Osteocyte (in vitro differentiated cells): ENCODE data around the gene RNF13. TPM values are rescaled to one million over a fixed set of nuclear protein-coding genes. Genes with fewer than 3 reads are reported as not detected.

Source experiments
- DNase-seq: peaks from one replicate; pipeline ENCODE4 v3.0.0; 2021; ENCODE audit warnings: mixed read lengths; ENCODE audit not compliant: unreplicated experiment; ENCODE audit errors: extremely low spot score
- H3K27ac Mint-ChIP-seq: one replicate; pipeline ENCODE4 v1.8.0; 2021; ENCODE audit warnings: mild to moderate bottlenecking, mixed read lengths; ENCODE audit not compliant: unreplicated experiment
- H3K27me3 Mint-ChIP-seq: one replicate; pipeline ENCODE4 v1.8.0; 2021; ENCODE audit warnings: mixed read lengths; ENCODE audit not compliant: unreplicated experiment
- H3K36me3 Mint-ChIP-seq: one replicate; pipeline ENCODE4 v1.8.0; 2021; ENCODE audit warnings: mixed read lengths; ENCODE audit not compliant: unreplicated experiment
- H3K4me1 Mint-ChIP-seq: one replicate; pipeline ENCODE4 v1.8.0; 2021; ENCODE audit warnings: mixed read lengths; ENCODE audit not compliant: unreplicated experiment
- H3K4me3 Mint-ChIP-seq: one replicate; pipeline ENCODE4 v1.8.0; 2021; ENCODE audit warnings: mild to moderate bottlenecking, moderate library complexity, mixed read lengths; ENCODE audit not compliant: unreplicated experiment
- H3K9me3 Mint-ChIP-seq: one replicate; pipeline ENCODE4 v1.8.0; 2021; ENCODE audit warnings: mixed read lengths; ENCODE audit not compliant: unreplicated experiment
- total RNA-seq: library from RNA; stranded (reverse); gene quantifications from 2 replicates; pipeline ENCODE4 v1.2.1, GENCODE V29; 2021
- TF ChIP-seq, protein P1 (sequence below): fragments of 200-600 bp; sonication (generic); IDR thresholded peaks from 2 replicates; pipeline ENCODE4 v1.5.0; 2021; ENCODE audit warnings: antibody characterized with exemption, mild to moderate bottlenecking, moderate library complexity

The RNF13 gene
- total RNA-seq, 1 donor from 2014 or later: 45.1 TPM

- no peak for DNase-seq
Measured at GRCh38 chr3:149969110-149969939, 156.3 kb downstream of the RNF13 start.

GRCh38 chr3:149969940-149970715 is 157.1 kb downstream of the RNF13 start:
- H3K4me1 Mint-ChIP-seq: peaks cover 60% of the 10 kb centered on the region
- H3K9me3 Mint-ChIP-seq: peaks cover 8% of the 10 kb centered on the region
- H3K27ac Mint-ChIP-seq: peak overlapping the region; percentile 99
- peaks cover 25% of the 10 kb centered on the region for H3K36me3 Mint-ChIP-seq
- H3K27me3 Mint-ChIP-seq: no peaks in the 10 kb centered on the region
- peak; percentile 93 for DNase-seq
- H3K4me3 Mint-ChIP-seq: peak overlapping the region; percentile 94
- TF ChIP-seq, protein P1, sequence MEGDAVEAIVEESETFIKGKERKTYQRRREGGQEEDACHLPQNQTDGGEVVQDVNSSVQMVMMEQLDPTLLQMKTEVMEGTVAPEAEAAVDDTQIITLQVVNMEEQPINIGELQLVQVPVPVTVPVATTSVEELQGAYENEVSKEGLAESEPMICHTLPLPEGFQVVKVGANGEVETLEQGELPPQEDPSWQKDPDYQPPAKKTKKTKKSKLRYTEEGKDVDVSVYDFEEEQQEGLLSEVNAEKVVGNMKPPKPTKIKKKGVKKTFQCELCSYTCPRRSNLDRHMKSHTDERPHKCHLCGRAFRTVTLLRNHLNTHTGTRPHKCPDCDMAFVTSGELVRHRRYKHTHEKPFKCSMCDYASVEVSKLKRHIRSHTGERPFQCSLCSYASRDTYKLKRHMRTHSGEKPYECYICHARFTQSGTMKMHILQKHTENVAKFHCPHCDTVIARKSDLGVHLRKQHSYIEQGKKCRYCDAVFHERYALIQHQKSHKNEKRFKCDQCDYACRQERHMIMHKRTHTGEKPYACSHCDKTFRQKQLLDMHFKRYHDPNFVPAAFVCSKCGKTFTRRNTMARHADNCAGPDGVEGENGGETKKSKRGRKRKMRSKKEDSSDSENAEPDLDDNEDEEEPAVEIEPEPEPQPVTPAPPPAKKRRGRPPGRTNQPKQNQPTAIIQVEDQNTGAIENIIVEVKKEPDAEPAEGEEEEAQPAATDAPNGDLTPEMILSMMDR: no peak

More at GRCh38 chr3:149969110-149969939, 156.3 kb downstream of the RNF13 start:
- peaks cover 1% of the 10 kb centered on the region for H3K9me3 Mint-ChIP-seq
- H3K4me1 Mint-ChIP-seq: peaks cover 60% of the 10 kb centered on the region
- peak overlapping the region; percentile 99 for H3K27ac Mint-ChIP-seq
- H3K27me3 Mint-ChIP-seq: no peaks in the 10 kb centered on the region
- H3K36me3 Mint-ChIP-seq: peaks cover 23% of the 10 kb centered on the region
- H3K4me3 Mint-ChIP-seq: peak overlapping the region; percentile 94
- TF ChIP-seq, protein P1: peak; percentile 34

DNA sequence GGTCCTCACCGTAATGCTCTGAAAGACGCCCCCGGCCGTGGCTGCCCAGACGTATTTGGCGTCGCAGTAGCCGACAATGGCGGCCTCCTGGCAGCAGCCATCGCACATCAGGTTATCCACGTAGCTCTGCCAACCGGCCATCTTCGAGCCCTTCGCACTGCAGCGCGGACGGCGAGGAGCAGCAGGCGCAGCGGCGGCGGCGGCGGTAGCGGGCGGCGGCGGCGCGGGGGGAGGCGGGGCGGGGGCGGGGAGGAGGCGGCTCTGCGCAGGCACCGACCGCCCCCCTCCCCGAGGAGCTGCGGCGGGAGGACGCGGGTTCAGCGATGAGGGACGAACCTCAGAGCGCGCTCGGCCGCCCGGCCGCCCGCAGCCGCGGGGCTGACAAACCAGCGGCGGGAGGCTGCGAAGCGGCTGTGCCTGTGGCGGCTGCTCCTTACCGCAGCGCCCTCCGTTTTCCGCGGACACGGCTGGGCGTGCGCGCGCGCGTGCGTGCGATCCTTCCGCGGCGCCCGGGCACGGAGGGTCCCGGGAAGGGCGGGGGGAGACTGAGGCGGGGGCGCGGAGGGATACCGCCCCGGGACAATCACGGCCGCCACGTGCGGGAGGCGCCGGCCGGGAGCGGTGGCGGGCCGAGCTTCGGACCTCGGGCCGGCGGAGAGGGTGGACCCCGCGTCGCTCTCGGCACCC is 157.8 kb downstream of the RNF13 start, which contains the start of gene PFN2:
PFN2 (minus strand) TSS at position 180 of the 687 bp plus-strand sequence; CDS start at position 141, 39 bp downstream.
- Mint-ChIP-seq H3K27ac (peak within 1 kb of the TSS; percentile 99), H3K36me3 (peaks cover 22% of the 10 kb centered on the region), H3K4me1 (peaks cover 60% of the 10 kb centered on the region), H3K9me3 (peaks cover 8% of the 10 kb centered on the region), H3K4me3 (peak within 1 kb of the TSS; percentile 94), H3K27me3 (no peaks in the 10 kb centered on the region)
- peak; percentile 92 for DNase-seq
- TF ChIP-seq, protein P1: no peak

DNA sequence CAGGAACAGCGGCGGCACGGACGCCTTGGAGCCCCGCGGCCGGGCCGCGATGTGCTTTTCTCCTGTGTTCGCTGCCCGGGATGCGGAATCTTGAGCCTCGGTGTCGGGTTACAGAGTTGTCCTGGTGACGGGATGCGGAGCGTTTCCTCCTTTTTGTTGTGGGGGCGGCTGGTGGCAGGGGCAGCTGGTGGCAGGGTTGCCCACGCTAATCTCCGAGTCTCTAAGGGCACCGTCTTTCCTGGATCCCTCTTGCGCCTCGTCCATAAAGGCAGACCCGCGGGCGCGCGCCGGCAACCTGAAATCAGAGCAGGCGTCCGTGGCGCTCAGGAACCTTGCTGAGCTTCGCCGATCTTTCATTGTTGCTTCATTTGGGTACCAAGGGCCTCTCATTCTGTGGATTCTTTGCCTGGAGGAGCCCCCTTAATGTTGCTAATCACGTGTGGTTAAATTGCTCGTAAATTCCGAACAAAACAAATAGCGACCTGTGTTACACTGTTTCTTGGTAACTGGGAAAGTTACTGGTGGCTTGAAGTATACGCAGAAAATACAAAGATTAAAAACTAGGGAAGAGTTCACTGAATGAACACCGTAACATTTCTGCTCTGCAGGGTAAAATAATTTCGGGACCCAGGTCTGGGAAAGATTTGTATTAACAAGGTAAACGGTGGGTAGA is 158.5 kb downstream of the RNF13 start:
- peak; percentile 87 for DNase-seq
- H3K4me1 Mint-ChIP-seq: peaks cover 60% of the 10 kb centered on the region

More for the DNA sequence above, 158.5 kb downstream of the RNF13 start:
- H3K27ac Mint-ChIP-seq: peak overlapping the region; percentile 99
- peaks cover 8% of the 10 kb centered on the region for H3K9me3 Mint-ChIP-seq
- no peaks in the 10 kb centered on the region for H3K27me3 Mint-ChIP-seq
- peaks cover 19% of the 10 kb centered on the region for H3K36me3 Mint-ChIP-seq
- peak overlapping the region; percentile 93 for H3K4me3 Mint-ChIP-seq
- TF ChIP-seq, protein P1: no peak
